Stimulated activated CD4-positive, alpha-beta T cell treated with anti-CD3 and anti-CD28 coated beads, Interleukin-2, amount 100 ng/mL, for 4 hours (primary cell): Measurements from ENCODE around the gene ARHGEF12.

Experiments
- DNase-seq: peaks from one replicate; pipeline ENCODE4 v3.0.0-alpha.2; 2020; ENCODE audit warnings: low read depth

Gene ARHGEF12

DNA sequence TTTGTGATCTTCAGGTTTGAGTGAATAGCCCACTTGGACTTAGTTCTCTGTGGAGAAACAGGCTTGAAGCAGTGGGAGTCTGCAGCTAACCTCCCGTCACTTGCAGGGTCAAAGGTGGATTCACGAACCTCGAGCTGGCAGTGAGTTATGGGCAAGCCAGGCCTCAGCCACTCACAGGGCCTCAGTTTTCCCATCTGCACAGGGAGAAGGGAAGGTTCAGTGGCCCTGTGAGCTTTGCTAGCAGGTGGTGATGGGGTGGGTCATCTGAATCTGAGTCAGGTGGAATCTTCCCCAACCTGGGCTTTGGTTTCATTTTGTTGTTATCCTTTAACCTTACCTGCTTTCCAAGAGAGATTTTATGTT lies 88.7 kb downstream of the ARHGEF12 start:
- DNase-seq, result no peak

DNA sequence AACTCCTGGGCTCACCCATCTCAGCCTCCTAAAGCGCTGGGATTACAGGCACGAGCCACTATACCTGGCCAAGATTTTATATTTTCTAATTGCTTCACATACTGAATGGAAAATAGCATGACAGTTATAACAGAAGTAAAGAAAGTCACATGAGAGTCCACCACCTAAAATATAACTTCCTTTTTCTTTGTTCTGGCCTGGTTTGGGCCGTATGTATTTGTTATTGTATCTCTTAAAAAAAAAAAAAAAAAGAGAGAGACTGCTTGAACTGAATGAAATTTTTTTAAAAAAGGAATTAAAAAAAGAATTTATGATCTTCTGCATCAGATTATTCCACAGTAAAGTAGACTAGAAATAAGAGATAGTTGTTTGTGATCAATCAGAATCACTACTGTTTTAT lies 89.3 kb downstream of the ARHGEF12 start:
- no peak for DNase-seq

DNA sequence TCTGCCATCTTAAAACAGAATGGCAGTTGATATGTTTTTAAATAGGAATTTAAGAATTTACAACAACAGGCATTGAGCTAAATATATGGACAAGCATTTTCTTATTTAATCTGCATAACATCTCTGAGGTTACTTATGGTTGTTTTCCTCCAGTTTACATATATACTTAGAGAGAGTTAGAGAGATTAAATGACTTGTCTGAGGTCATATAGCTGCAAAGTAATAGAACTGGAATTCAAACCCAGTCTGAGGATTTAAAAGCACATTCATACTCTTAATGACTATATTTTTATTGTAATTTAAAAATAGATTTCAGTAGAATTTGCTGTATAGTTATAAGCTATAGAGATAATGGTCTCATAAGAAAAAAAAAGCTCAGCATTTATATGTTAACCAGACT lies 93.9 kb downstream of the ARHGEF12 start:
- DNase-seq, result no peak

DNA sequence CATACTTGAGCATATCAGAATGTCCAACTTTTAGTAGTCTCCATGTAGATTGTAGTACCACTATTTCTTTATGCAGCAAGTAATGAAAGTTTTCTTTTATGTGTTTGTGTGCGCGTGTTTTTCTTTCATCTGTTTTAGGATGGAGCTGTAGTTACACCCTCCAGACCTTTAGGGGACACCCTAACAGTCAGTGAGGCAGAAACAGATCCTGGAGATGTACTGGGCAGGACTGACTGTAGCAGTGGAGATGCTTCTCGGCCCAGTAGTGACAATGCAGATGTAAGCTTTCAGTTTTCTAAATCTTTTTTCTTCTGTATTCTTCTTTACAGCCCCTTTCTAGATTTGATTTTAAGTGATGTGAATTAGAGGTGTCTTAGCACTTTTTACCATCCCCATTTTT lies 95.4 kb downstream of the ARHGEF12 start:
- DNase-seq, result no peak

DNA sequence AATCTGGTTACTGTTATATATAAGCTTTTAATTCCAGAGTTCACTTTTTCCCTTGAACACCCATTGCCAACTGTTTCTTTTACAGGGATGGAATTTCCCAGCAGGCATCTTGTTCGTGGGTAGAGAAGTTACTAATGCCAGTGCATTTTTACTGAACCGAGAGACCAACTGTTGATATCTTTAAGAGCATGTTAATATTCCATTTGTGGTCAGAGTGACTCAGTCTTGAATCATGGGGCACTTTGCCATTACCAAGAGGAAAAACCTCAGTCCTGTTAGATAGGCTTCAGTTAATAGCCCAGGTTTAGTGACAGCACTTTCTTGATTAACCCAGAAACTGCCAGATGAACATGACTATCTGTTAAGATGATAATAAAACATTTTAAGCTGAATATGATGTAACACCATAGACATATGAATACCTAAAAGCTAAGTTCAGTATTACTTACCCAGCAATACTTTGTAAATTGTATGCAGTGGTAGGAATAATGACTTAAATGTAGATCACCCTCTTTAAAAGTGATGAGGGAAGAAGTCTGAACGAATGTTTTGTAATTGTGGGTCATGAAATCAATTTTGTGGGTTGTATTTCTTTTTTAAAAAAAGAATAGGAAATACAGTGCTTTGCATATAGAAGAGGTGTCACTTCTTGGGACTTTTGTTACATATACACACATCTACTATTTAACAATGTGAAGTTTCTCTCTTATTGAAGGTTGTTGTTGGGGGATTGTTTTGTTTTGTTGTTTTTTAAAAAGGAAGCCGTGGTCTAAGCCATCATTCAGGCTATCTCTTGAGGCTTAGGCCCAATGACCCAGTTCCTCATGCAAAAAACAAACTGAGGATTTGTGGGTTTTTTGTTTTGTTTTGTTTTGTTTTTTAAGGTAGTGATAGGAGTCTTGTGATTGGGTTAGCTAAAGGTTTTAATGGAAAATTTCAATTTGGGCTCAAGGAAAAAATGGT lies 96.1 kb downstream of the ARHGEF12 start:
- peak; percentile 6 for DNase-seq

DNA sequence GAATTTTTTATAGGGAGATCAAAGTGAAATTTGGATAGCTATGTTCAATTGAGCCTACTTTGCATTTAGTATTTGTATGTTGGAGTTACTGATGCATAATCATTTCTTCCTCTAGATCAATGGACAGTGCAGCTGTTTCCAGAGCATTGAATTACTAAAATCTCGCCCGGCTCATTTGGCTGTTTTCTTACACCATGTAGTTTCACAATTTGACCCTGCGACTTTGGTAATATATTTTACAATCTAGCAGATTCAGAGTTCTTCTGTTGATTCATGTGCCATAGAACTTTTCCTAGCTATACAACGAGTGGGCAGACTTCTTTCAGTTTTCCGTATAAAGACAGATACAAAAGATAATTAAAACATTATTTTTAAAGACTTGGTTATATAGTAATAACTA lies 105.4 kb downstream of the ARHGEF12 start:
- DNase-seq, result no peak

DNA sequence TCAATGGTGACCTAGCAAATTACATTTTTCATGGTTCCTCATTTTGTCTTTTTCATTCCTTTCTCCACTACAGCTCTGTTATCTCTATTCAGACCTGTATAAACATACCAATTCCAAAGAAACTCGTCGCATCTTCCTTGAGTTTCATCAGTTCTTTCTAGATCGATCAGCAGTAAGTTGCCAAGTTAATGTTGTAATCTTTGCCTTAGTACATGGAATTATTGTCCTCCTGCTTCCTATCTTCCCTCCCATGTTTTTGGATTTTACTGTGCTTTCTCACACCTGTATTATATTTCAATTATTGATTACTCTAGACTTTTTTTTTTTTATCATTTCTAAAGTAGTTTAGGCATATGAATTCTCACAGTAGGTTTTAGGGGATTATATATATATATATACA lies 105.8 kb downstream of the ARHGEF12 start:
- DNase-seq, result no peak

DNA sequence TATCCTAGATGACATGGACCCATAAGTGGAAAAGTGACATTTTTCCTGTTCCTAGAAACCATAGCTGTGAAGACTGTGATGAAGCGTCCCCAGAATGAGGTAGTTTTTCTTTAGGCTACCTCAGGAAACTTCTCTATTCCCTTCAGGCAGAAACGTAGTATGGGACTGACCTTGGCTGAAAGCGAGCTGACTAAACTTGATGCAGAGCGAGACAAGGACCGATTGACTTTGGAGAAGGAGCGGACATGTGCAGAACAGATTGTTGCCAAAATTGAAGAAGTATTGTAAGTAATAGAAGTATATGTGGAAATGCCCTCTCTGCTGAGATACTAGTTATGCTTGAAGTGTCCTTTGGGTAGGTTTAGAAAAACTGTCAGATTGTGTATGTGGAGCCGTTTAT lies 110.6 kb downstream of the ARHGEF12 start:
- DNase-seq, result no peak

DNA sequence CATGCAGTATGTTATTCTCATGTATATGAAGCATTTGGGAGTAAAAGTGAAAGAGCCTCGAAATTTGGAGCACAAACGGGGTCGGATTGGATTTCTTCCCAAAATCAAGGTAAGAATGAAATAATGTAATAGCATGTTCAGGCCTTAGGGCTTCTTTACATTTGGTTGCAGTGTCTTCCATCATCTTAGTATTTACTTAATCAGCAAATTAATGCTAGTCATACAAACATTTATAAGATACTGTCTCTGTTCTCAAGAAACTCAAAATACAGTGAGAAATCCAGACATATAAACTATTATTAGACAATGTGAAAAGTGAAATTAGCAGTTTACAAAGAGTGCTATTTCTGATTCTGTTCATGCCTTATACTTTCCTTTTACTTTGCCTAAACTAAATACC lies 112.0 kb downstream of the ARHGEF12 start:
- no peak for DNase-seq

DNA sequence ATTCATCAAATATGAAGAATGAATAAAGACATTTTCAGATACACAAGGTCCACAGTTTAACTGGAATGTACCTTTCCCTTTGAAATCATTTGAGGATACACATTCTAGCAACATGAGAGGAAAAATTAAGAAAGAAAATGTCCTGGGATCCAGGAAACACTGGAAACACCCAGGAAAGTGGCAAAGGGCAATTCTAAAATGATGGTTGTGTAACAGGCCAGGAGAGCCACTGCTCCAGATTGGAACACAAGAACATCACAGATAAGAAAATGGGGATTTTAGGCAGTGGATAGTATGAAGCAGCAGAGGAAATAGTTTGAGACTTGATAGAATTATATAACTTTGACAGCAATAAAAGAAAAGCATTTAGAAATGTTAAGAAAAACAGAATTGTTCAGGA lies 119.3 kb downstream of the ARHGEF12 start:
- no peak for DNase-seq

DNA sequence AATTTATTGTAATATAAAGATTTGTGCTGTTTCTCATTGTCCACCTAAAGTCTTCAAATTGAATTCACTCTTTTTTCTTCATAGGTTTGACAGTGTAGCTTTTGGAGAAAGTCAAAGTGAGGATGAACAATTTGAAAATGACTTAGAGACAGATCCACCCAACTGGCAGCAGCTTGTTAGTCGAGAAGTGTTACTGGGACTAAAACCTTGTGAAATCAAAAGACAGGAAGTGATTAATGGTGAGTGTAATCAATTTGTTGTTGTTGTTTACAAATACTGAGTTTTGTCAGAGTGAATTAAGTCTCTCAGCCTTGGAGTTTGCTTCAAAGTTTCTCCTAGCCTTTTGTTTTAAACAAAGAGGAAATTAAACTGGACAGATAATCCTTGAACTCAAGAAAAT lies 121.8 kb downstream of the ARHGEF12 start:
- no peak for DNase-seq

DNA sequence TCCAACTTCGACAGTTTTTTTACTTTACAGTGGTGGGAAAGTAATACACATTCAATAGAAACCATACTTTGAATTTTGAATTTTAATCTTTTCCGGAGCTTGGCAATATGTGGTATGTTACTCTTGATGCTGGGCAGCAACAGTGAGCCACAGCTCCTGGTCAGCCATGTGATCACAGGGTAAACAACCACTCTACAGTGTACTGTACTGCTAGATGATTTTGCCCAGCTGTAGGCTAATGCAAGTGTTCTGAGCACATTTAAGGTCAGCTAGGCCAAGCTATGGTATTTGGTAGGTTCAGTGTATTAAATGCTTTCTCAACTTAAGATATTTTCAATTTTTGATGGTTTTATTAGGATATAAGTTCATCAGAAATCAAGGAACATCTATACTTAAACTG lies 126.6 kb downstream of the ARHGEF12 start:
- no peak for DNase-seq

DNA sequence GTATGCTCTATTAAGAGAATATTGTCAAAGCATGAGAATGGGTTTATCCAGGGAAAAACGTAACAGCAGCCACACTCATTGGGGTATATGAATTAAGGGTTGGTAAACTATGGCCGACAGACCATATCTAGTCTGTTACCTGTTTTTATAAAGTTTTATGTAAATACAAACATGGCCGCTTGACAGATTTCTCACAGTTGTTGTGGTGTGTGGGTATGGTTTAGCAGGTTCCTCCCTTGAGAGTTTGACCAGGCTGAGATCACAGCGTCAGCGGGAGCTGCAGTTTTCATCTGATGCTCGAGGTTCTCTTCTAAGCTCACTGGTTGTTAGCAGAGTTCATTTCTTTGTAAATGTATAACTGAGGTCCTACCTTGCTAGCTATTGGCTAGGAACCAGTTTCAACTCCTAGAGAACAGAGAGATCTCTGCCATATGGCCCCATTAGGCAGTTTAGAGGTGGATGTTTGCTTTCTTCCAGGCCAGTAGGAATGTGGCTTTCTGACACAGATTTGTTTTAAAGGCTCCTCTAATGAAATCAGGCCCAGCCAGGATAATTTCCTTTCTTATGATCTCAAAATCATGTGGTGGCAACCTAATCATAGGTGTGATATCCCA lies 129.8 kb downstream of the ARHGEF12 start:
- no peak for DNase-seq

DNA sequence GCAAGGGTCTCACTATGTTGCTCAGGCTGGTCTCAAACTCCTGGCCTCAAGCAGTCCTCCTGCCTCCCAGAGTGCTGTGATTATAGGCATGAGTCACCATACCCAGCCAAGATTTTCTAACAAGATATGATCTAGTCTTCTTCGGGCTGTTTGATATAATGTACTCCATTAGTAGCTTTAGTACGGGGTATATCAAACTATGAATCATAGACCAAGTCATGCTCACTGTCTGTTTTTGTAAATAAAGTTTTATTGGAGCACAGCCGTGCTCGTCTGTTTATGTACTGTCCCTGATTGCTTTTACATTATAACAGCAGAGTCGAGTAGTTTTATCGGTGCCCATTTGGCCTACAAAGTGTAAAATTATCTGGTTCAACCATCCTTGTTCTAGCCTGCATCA lies 131.4 kb downstream of the ARHGEF12 start:
- no peak for DNase-seq

DNA sequence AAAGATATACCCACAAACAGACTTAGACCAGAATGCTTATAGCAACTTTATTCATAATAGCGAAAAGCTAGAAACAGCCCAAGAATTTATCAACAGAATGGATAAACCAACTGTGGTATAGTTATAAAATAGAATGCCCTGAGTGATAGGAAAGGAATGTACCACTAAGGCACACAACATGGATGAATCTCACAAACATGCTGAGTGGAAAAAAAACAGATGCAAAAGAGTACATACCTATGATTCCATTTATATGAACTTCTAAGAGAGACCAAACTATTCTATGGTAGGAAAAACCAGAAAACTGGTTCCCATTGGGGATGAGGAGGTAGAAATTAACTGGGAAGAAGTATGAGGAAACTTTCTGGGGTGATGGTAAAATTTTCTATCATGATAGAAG lies 134.9 kb downstream of the ARHGEF12 start:
- no peak for DNase-seq

DNA sequence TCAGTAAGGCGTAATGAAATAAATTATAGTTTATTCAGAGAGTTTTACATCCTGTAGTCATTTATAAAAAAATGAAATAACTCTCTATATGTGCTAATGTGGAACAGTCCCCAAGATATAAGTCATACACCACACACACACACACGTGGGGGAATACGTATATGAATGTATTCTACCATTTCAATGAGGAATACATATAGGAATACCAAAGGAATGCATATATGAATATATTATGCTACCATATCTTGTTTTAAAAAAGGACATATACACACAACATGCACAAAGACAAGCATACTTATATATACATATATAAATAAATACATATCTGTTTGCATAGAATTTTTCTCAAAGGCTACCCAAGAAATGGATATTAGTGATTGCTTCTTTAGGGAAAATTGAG lies 135.8 kb downstream of the ARHGEF12 start:
- no peak for DNase-seq

DNA sequence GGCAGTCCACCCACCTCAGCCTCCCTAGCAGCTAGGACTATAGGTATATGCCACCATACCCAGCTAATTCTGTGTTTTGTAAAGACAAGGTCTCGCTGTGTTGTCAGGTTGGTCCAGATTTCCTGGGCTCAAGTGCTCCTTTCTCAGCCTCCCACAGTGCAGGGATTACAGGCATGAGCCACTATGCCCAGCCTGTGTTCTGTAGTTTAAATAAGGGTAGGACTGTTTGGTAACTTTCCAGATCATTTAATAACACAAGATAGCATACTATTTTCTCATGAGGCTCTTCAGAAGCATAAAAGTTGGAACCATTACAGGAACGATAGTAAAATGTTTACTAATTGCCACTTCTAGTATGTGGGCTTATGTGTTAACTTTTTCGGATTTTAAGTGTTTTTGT lies 137.3 kb downstream of the ARHGEF12 start:
- DNase-seq, result no peak

DNA sequence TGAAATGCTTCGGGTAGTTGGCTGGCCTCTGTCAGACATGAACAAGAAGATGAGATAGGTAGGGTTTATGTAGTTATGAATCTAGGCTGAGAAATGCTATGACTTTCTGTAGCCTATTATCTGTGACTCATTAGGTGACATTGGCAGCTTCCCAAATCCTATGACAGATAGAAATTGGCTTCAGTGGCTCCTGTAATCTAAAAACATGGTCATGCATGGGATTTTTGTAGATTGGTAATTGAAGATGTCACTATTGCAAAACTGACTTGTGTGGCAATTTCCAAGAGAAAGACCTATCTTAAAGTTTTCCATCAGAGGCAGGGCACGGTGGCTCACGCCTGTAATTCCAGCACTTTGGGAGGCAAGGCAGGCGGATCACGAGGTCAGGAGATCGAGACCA lies 145.9 kb downstream of the ARHGEF12 start:
- DNase-seq, result no peak

DNA sequence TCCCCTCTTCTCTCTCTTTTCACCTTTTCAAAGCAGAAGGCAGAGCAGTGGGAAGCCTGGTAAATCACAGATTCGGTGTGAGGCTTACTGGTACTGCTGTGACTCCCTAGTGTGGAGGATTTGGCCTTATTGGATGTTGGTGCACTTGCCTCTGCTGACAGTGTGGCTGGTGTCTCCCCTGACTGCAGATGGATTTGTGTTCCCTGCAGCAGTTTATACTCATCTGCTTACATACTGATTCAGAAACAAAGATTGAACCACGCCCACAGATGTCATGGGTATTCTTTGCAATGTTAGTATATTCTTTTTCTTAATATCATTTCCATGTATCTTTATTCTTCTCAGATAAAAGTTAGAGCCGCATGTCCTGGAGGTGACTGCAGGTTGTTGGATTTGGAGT lies 148.5 kb downstream of the ARHGEF12 start:
- no peak for DNase-seq

DNA sequence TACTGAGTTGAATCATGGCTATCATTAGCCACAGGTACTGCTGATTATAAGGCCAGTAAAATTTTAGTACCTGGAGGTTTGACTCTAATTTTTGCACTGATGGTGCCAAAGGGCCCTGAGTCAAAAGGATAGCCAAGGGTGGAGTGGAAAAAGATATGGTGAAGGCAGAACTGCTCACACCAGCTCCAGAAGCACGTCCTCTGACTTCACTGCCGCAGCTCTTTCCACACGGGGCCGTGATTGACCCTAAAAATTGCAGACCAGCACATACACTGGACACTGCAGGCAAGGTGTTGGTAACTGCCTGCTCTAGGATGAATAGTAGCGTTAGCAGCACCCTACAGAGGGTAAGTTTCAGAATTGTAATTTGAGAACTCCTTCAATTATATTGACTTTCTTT lies 149.9 kb downstream of the ARHGEF12 start:
- DNase-seq, result no peak

DNA sequence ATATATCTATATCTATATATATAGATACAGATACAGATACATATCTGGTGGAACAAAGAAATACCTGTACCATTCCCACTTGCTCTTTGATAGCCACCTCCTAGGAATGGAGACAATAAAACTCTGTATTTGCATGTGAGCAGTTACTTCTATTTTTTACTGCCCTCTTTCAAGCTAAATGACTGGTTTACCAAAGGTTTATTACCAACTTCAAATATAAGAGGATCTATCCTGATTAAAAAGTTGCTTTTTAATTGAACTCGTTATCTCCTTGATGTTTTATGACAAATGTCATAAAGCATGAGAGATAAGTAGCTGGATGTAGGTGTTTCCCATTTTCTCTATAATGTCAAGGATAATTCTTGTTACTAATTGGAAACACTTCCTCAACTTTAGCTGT lies 153.6 kb downstream of the ARHGEF12 start:
- DNase-seq, result no peak

DNA sequence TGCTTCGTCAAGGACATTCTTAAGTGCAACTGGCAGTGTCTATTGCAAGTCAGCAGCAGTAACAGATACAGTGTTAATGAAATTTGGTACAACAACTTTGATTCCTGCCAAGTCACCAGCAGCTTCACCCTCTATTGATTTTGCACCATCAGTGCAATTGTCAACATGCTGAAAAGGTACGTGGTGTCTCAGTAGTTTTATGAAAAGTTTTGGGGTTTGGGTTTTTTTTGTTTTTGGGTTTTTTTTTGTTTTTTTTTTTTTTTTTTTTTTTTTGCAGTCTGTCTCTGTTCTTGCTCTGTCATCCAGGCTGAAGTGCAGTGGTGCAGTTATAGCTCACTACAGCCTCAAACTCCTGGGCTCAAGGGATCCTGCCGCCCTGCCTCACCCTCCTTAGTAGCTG lies 156.3 kb downstream of the ARHGEF12 start:
- no peak for DNase-seq

DNA sequence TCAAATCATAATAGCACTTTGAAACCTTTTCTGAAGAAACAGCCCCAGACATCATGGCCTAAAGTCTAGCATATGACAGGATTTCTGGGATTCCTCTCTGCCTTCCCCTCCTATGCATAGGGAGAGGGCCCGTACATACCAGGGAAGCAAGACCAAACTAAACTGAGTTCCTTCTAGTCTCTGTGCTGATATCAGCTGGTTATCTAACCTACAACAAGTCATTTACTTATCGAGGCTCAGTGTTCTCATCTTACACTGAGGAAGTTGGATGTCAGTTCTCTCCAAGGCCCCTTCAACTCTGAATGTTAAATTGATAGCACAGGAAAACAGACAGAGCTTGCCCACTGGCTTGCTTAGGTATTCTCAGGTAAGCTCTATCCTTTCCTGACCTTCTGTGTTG lies 158.4 kb downstream of the ARHGEF12 start:
- no peak for DNase-seq

DNA sequence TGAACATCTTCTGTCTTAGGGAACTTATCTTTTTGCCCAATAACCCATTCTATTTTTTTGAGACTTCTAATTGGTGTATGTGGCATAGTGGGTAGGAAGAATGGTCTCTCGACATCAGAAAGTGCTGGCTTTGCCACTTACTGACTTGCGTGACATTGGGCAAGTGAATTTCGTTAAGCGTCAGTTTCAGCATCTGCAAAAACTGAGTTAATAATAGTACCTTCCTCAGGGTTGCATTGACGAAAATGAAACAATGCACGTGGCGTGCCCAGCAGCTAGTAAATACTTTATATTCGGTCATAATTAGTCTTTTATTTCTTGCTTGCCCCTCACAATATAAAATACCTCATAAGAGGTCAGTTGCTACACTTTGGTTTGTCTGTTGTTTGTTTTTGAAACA lies 162.9 kb downstream of the ARHGEF12 start:
- DNase-seq, result no peak
